Skeletal muscle satellite cell (primary cell): ENCODE results near the gene AGBL4.

ENCODE experiments used
- H3K27me3 ChIP-seq: 2 replicates; pipeline ENCODE4 v1.7.0; 2013; ENCODE audit warnings: low read length; ENCODE audit not compliant: control insufficient read depth, insufficient read depth
- H3K36me3 ChIP-seq: 2 replicates; pipeline ENCODE4 v1.7.0; 2013; ENCODE audit warnings: mild to moderate bottlenecking, control low read depth, low read length; ENCODE audit not compliant: insufficient read depth
- H3K4me1 ChIP-seq: 2 replicates; pipeline ENCODE4 v1.7.0; 2013; ENCODE audit warnings: low read length; ENCODE audit not compliant: control insufficient read depth, insufficient read depth
- H3K4me2 ChIP-seq: 2 replicates; pipeline ENCODE4 v1.7.0; 2013; ENCODE audit warnings: mild to moderate bottlenecking, low read length
- H3K4me3 ChIP-seq: 2 replicates; pipeline ENCODE4 v1.7.0; 2013; ENCODE audit warnings: low read length
- H3K9ac ChIP-seq: 2 replicates; pipeline ENCODE4 v1.7.0; 2013; ENCODE audit warnings: mild to moderate bottlenecking, low read depth, low read length, moderate library complexity
- H3K9me3 ChIP-seq: replicated peaks from 2 replicates; pipeline ENCODE4 v1.7.0; 2013; ENCODE audit warnings: mild to moderate bottlenecking, control low read depth, low read length

Gene AGBL4

DNA sequence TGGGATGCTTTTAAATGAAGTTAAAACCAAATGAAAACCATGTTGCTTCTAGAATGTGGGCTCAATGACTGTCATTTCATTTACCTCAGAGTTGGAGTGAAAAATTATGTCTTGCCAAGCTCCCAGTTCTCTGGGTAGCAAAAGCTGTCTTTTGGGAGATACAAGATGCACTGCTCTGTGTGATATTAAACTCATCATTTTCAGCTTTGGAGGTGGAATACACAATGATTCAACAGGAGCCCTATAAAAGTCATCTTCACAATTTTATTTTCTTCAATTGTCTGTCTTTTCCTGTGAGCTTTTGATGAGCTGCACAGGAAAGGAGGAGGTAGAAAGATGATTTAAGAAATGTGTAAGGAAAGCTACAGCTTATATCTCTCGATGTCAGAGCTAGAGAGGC, 1431.4 kb downstream of the AGBL4 start:
- H3K9me3 ChIP-seq = no peaks in the 10 kb centered on the region
- no peak overlapping the region for H3K4me3 ChIP-seq
- no peak overlapping the region for H3K4me2 ChIP-seq
- H3K36me3 ChIP-seq = no peaks in the 10 kb centered on the region
- H3K9ac ChIP-seq = no peak overlapping the region
- H3K4me1 ChIP-seq = no peaks in the 10 kb centered on the region
- H3K27me3 ChIP-seq = no peaks in the 10 kb centered on the region

DNA sequence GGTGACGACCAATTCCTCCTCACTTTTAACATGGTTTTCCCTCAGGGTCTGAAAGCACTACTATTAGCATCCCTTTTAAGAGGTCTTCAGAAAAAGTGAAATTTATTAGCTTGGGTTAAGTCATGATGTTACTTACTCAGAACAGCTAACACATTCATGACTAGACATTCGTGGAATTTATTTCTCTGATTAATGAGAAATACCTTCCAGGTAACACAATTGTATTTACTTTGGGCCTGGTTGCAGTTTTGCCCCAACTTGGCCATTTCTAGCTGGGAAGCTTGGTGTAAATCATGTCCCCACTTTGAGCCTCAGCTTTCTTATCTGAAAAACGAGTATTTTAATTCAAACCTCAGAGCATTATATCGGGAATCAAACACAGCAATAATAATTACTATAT, 1432.6 kb downstream of the AGBL4 start:
- no peak overlapping the region for H3K9ac ChIP-seq
- no peaks in the 10 kb centered on the region for H3K36me3 ChIP-seq
- H3K4me2 ChIP-seq = no peak overlapping the region

DNA sequence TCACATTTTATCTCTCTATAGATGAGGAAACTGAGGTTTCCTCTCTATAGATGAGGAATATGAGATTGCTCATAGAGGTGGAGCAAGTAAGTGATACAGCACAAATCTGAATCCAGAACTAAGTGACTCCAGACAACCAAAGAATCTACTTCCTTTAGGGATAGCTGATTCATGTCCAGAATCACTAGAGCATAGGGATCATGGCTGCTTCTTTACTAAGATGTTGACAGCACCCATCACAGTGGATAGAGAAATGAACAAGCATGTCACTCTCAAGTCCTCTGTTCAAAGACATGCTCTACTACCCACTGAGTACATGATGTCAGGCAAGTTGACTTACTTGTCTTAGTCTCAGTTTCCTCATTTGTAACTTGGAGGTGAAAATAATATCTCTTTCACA, 1435.7 kb downstream of the AGBL4 start:
- no peaks in the 10 kb centered on the region for H3K9me3 ChIP-seq
- H3K27me3 ChIP-seq = no peaks in the 10 kb centered on the region
- no peak overlapping the region for H3K9ac ChIP-seq
- H3K4me3 ChIP-seq = no peak overlapping the region
- no peak overlapping the region for H3K4me2 ChIP-seq
- H3K4me1 ChIP-seq = no peaks in the 10 kb centered on the region
- no peaks in the 10 kb centered on the region for H3K36me3 ChIP-seq

More for the DNA sequence above, 1432.6 kb downstream of the AGBL4 start:
- H3K4me1 ChIP-seq = no peaks in the 10 kb centered on the region
- no peaks in the 10 kb centered on the region for H3K9me3 ChIP-seq
- no peak overlapping the region for H3K4me3 ChIP-seq
- no peaks in the 10 kb centered on the region for H3K27me3 ChIP-seq

DNA sequence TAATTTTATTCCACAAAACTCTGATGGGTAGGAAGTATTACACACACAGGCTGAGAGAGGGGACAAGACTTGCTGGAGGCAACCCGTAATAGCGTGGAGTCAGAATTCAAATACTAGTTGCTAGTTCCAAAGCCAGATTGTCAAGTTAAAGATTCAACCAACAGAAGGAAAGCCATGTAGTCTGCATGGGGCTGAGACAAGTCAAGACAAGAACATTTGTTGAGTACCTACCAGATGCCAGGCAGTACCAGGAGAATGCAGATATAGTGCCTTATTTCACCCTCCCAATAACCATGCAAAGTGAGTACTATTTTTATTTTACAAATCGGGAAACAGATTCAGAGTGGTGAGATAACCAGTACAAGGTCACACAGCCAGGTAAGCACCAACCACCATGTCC, 1441.3 kb downstream of the AGBL4 start:
- H3K4me2 ChIP-seq = no peak overlapping the region
- H3K36me3 ChIP-seq = no peaks in the 10 kb centered on the region
- no peak overlapping the region for H3K9ac ChIP-seq

DNA sequence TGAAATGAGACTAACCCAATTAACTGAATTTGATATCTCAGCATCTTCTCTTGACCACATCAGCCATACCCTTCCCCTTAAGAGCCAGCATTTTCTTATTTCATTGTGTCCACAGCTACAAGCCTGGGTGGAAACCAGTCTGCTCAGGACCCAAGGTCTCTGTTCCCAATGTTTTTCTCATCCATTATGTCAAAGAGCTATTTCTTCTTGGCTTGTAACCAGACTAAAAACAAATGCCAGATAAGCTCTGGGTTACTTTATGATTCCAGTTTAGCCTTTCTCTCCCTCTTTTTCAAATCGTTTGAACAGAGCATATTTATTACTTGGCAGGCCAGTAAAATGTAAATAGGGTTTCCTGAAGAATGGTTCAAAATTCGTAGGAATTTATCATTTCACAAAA, 1442.5 kb downstream of the AGBL4 start:
- Histone ChIP-seq H3K4me2 (no peak overlapping the region), H3K27me3 (no peaks in the 10 kb centered on the region), H3K9ac (no peak overlapping the region), H3K36me3 (no peaks in the 10 kb centered on the region), H3K4me1 (no peaks in the 10 kb centered on the region), H3K4me3 (no peak overlapping the region), H3K9me3 (no peaks in the 10 kb centered on the region)

More for the DNA sequence above, 1441.3 kb downstream of the AGBL4 start:
- no peaks in the 10 kb centered on the region for H3K9me3 ChIP-seq
- H3K27me3 ChIP-seq = no peaks in the 10 kb centered on the region
- no peak overlapping the region for H3K4me3 ChIP-seq
- H3K4me1 ChIP-seq = no peaks in the 10 kb centered on the region

DNA sequence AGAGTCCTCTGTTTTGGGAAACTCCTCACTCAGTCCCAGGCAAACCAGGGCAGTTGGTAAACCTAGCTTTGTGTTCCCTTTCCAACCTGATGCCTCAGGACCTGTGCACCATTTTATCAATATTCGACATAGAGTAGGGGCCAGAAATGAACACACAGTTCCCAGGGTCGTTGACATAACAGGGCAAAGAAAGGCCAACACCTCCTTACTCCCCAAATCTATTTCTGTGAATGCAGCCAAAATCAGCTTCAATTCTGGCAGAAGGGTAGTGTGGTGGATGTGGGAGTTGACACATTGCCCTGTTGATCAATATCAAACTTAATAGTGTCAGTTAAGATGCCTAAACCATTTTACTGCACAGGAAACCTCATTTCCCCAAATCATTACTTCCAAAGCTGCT, 1447.2 kb downstream of the AGBL4 start:
- peaks cover 2% of the 10 kb centered on the region for H3K27me3 ChIP-seq
- no peaks in the 10 kb centered on the region for H3K36me3 ChIP-seq
- no peak overlapping the region for H3K4me2 ChIP-seq
- no peak overlapping the region for H3K9ac ChIP-seq
- no peaks in the 10 kb centered on the region for H3K9me3 ChIP-seq
- H3K4me1 ChIP-seq = no peaks in the 10 kb centered on the region
- H3K4me3 ChIP-seq = no peak overlapping the region

DNA sequence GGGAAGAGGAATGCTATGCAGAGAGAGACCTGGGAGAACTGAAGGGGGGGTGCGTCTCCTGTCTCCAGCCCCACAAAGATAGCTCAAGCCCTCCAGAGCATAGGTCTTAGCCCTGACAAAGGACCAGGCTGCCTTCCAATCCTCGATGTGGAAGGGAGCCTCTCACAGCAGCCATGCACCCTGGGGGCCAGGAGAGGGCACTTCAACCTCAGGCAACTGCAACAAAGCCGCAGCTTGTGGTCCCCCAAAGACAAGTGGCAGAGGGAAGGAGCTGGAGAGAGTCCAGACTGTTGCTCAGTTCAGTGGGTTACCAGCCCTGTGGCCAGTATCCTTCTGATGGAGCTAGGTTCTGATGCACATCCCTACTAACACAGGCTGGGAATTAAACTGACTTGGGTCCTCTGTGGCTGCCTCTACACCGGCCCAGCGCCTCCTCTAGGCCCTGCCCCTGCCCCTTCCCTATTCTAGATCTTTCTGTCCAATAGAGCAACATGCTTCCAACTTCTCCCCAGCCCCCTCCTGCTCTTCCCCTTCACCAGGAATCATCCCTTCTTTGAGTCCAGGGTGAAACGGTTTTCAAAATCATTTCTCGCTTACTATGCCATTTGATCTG, 1451.0 kb downstream of the AGBL4 start:
- H3K36me3 ChIP-seq = no peaks in the 10 kb centered on the region
- H3K4me2 ChIP-seq = no peak overlapping the region
- no peaks in the 10 kb centered on the region for H3K9me3 ChIP-seq
- H3K27me3 ChIP-seq = peaks cover 3% of the 10 kb centered on the region
- H3K9ac ChIP-seq = no peak overlapping the region
- no peak overlapping the region for H3K4me3 ChIP-seq
- H3K4me1 ChIP-seq = no peaks in the 10 kb centered on the region

DNA sequence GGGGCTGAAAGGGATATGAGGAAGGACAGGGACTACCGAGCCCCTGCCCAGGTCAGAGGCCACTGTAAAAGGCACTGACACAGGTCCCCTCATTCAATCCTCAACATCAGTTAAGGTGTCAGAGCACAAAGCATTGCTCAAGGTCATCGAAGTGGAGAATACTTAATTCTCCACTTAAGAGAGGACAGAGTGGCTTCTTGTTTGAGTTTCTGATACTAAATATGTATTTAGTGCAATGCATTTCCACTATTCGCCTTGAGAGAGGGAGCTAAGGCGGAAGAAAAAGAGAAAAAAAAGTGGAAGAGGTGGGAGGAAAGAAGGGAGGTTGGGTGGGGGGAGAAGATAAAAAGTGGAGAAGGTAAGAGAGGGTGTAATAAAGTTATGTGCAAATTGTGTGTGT, 1451.6 kb downstream of the AGBL4 start:
- Histone ChIP-seq H3K27me3 (peaks cover 3% of the 10 kb centered on the region), H3K9me3 (no peaks in the 10 kb centered on the region), H3K9ac (no peak overlapping the region), H3K4me2 (no peak overlapping the region), H3K4me1 (no peaks in the 10 kb centered on the region), H3K4me3 (no peak overlapping the region), H3K36me3 (no peaks in the 10 kb centered on the region)

DNA sequence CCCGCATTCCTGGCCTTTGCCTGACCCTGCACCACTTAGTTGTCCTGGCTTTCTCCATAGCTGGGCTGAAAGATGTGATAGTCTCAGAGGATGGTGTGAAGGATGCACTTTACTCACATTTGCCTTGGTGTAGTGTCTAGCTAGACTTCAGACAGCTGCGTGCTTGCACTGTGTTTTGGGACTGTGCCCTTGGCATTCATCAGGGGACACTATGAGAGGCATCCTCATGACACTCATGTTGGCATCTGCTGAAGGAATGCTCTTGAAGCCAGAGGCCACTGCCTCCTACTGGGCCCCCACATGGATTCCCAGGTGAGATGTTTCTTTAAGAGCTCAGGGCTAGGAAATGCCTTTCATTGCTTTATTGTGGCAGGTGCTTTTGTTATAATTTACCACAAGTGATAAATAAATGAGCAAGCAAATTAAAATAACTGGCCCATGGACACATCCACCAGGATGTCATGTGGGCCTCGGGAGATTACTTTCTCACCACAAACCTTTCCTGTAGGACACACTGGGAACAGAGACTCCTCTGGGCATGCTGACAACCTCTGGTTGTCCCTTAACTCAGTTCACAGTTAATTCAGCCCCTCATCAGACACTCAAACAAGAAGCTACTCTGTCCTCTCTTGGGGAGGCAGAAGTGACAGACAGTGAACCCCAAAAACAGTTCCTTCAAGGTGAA, 1452.3 kb downstream of the AGBL4 start:
- Histone ChIP-seq H3K4me1 (no peaks in the 10 kb centered on the region), H3K36me3 (no peaks in the 10 kb centered on the region), H3K4me3 (no peak overlapping the region), H3K27me3 (peaks cover 3% of the 10 kb centered on the region), H3K4me2 (no peak overlapping the region), H3K9ac (no peak overlapping the region), H3K9me3 (no peaks in the 10 kb centered on the region)

DNA sequence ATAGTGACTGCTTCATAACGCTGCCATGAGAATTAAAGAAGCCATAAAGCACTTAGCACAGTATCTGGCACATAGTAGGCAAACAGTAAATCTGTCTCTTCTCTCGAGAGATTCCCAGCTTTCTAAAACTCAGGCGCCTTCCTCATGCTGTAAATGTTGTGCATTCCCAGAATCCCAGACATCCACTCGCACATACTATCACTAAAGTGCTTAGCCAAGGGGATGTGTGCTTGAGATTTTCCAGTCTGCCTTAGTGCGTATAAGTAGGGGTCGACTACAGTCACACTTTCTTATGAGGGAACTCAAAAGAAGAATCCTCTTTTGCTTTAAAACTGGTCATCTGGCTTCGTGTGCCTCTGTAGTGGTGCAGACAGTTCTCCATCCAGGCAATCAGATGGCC, 1453.2 kb downstream of the AGBL4 start:
- H3K36me3 ChIP-seq = no peaks in the 10 kb centered on the region
- H3K4me1 ChIP-seq = no peaks in the 10 kb centered on the region
- H3K4me2 ChIP-seq = no peak overlapping the region
- peaks cover 3% of the 10 kb centered on the region for H3K27me3 ChIP-seq
- H3K9ac ChIP-seq = no peak overlapping the region
- no peaks in the 10 kb centered on the region for H3K9me3 ChIP-seq
- no peak overlapping the region for H3K4me3 ChIP-seq

DNA sequence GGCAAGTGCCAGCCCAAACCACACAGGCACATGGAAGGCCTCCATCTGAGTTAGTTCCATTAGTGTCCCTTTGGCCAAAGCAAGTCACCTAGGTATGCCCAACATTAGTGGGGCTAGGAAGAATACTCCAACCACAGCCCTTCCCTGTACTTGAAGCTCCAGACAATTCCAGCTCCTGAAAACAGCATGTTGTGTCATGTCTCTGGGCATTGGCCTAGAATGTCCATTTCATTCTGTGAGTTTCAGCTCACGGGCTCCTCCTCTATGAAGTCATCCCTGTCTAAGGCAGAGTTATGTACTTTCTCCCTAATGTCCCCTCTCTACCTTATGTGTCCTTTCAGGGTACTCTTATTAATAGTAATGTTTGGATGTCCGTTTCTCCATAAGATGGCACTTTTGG, 1455.3 kb downstream of the AGBL4 start:
- Histone ChIP-seq H3K36me3 (no peaks in the 10 kb centered on the region), H3K4me1 (no peaks in the 10 kb centered on the region), H3K4me2 (no peak overlapping the region), H3K9me3 (no peaks in the 10 kb centered on the region), H3K4me3 (no peak overlapping the region), H3K9ac (no peak overlapping the region), H3K27me3 (peaks cover 6% of the 10 kb centered on the region)

DNA sequence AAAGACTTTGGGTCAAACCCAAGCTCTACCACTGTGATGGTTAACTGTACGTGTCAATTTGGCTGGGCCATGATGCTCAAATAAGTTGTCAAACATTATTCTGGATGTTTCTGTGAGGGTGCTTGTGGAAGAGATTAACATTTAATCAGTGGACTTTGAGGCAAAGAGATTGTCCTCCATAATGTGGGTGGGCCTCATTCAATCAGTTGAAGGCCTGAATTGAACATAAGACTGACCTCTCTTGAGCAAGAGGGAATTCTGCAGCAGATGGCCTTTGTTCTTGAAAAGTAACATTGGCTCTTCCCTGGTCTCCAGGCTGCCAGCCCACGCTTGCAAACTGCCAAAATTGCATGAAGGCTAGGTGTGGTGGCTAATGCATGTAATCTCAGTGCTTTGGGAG, 1457.3 kb downstream of the AGBL4 start:
- H3K27me3 ChIP-seq = peaks cover 3% of the 10 kb centered on the region

More for the DNA sequence above, 1457.3 kb downstream of the AGBL4 start:
- Histone ChIP-seq H3K9me3 (no peaks in the 10 kb centered on the region), H3K4me2 (no peak overlapping the region), H3K4me3 (no peak overlapping the region), H3K9ac (no peak overlapping the region), H3K4me1 (no peaks in the 10 kb centered on the region), H3K36me3 (no peaks in the 10 kb centered on the region)
